ENCODE results near the gene ZBTB39.
A peak's percentile ranks its signal among the peaks of the same experiment; 100 is the strongest.
"Not testable (repeated sequence)": the region's sequence is repeated elsewhere in the genome, so short reads cannot be mapped to it uniquely, and the experiment has no call there.

ZBTB39 gene

DNA sequence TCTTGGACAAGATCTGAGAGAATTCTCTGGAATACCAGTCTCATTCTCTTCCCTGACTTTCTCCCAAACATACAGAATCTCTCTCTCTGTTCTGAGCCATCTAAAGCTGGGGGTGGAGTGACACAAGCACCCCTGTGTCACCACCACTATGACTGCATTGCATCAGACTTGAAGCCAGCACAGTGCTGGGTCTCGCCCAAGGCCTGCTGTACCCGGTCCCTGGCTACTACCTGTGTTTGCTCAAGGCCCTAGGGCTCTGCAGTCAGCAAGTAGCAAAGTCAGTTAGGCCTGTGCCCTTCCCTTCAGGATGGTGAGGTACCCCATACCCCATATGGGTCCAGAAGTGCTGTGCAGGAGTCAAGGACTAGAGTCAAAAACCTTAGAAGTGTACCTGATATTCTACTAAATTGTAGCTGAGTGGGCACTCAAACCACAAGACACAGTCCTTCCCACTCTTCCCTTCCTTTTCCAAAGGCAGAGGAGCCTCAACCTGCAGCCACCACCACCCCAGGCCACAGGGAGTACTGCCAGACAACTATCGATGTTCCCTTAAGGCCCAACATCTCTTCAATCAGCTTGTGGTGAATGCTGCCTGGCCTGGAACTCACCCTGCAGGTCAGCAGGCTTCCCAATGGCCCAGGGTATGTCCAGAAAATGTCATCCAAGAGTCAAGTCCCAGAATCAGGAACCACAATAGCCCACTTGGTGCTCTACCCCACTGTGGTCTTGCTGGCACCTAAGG lies 27.8 kb downstream of the ZBTB39 start:
- no peak for DNase-seq (ENCODE audit: low read depth)

DNA sequence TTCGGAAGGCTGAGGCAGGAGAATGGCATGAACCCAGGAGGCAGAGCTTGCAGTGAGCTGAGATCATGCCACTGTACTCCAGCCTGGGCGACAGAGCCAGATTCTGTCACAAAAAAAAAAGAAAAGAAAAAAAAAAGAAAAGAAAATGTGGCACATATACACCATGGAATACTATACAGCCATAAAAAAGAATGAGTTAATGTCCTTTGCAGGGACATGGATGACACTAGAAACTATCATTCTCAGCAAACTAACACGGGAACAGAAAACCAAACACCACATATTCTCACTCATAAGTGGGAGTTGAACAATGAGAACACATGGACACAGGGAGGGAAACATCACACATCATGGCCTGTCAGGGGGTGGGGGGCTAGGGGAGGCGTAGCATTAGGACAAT lies 29.0 kb downstream of the ZBTB39 start:
- DNase-seq (ENCODE audit: low read depth): not testable (repeated sequence)

DNA sequence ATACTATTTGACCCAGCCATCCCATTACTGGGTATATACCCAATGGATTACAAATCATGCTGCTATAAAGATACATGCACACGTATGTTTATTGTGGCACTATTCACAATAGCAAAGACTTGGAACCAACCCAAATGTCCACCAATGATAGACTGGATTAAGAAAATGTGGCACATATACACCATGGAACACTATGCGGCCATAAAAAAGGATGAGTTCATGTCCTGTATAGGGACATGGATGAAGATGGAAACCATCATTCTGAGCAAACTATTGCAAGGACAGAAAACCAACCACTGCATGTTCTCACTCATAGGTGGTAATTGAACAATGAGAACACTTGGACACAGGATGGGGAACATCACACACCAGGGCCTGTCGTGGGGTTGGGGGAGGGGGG lies 32.1 kb downstream of the ZBTB39 start:
- DNase-seq (ENCODE audit: low read depth): not testable (repeated sequence)

DNA sequence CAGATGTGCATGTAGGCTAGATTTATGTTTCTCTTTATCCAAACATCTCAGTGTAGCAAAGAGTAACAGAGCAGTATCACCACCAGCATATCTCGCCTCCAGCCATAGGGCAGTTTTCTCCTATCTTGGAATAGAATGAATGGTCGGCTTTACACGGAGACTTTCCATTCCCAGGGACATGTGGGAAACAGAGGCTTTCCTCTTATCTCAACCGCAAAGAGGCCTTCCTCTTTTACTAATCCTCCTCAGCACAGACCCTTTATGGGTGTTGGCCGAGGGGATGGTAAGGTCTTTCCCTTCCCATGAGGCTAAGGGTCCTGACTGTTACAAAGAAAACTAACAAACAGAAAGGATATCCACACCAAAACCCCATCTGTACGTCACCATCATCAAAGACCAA lies 37.4 kb downstream of the ZBTB39 start:
- DNase-seq (ENCODE audit: low read depth): not testable (repeated sequence)

DNA sequence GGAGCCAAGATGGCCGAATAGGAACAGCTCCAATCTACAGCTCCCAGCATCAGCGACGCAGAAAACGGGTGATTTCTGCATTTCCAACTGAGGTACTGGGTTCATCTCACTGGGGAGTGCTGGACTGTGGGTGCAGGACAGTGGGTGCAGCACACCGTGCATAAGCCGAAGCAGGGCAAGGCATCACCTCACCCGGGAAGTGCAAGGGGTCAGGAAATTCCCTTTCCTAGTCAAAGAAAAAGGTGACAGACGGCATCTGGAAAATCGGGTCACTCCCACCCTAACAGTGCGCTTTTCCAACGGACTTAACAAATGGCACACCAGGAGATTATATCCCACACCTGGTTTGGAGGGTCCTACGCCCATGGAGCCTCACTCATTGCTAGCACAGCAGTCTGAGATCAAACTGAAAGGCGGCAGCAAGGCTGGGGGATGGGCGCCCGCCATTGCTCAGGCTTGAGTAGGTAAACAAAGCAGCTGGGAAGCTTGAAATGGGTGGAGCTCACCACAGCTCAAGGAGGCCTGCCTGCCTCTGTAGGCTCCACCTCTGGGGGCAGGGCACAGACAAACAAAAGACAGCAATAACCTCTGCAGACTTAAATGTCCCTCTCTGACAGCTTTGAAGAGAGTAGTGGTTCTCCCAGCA lies 40.2 kb downstream of the ZBTB39 start:
- DNase-seq (ENCODE audit: low read depth): not testable (repeated sequence)

DNA sequence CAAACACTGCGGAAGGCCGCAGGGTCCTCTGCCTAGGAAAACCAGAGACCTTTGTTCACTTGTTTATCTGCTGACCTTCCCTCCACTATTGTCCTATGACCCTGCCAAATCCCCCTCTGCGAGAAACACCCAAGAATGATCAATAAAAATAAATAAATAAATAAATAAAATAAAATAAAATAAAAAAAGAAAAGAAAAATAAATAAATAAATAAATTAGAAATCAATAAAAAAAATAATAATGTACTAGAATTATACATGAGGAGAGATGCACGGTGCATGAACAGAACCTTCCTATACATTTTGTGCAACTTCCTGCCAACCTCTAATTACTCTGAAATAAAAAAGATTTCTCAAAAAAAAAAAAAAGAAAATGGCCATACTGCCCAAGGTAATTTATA lies 41.2 kb downstream of the ZBTB39 start:
- not testable (repeated sequence) for DNase-seq (ENCODE audit: low read depth)

DNA sequence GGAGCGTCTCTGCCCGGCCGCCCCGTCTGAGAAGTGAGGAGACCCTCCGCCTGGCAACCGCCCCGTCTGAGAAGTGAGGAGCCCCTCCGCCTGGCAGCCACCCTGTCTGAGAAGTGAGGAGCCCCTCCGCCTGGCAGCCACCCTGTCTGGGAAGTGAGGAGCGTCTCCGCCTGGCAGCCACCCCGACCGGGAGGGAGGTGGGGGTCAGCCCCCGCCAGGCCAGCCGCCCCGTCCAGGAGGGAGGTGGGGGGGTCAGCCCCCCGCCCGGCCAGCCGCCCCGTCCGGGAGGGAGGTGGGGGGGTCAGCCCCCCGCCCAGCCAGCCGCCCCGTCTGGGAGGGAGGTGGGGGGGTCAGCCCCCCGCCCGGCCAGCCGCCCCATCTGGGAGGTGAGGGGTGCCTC lies 42.8 kb downstream of the ZBTB39 start:
- not testable (repeated sequence) for DNase-seq (ENCODE audit: low read depth)

DNA sequence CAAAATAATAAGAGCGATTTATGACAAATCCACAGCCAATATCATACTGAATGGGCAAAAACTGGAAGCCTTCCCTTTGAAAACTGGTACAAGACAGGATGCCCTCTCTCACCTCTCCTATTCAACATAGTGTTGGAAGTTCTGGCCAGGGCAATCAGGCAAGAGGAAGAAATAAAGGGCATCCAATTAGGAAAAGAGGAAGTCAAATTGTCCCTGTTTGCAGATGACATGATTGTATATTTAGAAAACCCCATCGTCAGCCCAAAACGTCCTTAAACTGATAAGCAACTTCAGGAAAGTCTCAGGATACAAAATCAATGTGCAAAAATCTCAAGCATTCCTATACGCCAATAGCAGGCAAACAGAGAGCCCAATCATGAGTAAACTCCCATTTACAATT lies 44.1 kb downstream of the ZBTB39 start:
- DNase-seq (ENCODE audit: low read depth): not testable (repeated sequence)

DNA sequence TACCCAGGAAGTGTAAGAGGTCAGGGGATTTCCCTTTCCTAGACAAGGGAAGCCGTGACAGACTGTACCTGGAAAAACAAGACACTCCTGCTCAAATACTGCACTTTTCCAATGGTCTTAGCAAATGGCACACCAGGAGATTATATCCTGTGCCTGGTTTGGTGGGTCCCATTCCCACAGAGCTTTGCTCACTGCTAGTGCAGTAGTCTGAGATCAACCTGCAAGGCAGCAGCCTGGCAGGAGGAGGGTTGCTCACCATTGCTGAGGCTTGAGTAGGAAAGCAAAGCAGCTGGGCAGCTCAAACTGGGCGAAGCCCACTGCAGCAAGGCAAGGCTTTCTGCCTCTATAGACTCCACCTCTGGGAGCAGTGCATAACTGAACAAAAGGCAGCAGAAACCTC lies 47.9 kb downstream of the ZBTB39 start:
- no peak for DNase-seq (ENCODE audit: low read depth)

DNA sequence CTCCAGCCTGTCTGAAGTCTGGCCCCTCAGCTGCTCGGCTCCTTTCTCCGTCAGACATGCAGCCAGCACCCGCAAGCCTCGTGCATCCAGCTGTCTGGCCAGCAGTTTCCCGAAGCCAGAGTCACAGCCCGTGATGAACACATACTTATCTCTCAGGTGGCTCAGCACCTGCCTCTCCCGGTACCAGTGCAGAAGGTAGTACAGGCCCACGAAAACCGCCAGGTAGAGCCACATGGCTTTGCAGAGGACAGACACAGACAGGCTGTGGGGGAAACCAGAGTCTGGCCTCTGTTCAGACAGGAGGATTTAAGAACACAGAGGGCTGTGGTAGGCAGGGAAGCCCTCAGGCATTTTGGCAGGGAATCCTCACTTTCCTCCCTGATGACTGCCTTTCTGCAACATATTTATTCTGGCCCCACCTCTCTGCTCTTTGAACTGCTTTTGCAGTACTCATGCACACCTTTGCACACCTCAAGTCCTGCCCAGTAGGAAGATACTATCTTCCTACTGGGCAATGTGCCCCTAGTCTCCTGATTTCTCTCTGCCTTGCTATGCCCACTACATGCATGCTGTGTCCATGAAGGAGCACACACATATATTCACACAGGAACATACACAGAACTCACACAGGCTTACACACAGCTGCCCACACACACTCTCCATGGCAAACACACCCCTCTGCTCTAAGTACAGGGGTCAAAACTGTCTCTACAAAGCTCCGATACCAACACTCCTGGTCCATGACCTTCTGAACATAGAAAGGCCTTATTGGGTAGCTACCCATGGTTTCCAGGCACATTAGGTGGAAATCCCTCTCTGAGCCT lies 48.9 kb downstream of the ZBTB39 start, which contains the start of gene RDH16:
Gene RDH16, minus strand, starts transcription at position 380 of the 824 bp plus-strand sequence. Its CDS starts 146 bp downstream, at position 234.
- no peak for DNase-seq (ENCODE audit: low read depth)

DNA sequence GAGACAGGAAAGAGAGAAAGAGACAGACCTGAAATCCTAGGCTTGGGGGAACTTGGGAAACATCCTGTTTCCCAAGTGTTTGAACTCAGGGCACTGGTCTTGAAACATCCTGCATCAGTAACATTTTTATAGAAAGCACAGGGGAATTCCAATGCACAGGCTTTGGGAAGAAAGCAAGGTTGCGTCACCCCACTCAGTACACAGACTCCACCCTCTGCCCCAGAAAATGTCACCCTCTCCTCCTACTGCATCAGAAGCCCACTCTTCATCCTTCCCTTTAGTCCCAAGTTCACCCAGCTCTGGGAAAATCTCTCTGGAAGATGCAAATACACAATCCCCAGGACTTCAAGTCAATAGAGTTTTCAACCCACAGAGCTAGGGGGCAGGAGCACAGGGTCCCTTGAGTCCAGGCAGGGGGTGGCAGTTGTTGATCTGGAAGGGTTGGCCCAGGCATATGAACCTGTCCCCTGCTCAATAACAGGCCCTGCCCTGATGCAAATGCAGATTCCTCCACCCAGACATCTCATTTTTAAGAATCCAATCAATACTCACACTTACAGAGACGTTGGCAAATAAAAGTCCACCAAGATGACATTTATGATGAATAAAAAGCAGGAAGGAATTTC lies 50.6 kb downstream of the ZBTB39 start:
- peak; percentile 24 for DNase-seq (ENCODE audit: low read depth)

DNA sequence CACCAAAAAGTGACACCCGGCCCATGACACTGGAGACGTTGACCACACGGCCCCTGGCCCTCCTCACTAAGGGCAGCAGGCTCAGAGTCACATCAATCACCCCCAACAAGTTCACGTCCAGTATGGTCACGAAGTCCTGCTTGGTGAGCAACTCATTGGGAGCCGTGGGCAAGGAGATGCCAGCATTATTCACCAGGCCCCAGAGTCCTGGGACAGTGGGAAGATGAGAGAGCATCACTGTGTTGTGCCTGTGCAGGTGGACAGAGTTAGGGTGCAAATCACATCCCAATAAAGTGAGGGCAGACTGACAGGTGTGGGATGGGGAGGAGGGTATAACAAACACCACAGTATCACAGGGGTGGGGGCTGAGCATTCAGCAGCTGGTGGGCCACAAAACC lies 51.4 kb downstream of the ZBTB39 start:
- no peak for DNase-seq (ENCODE audit: low read depth)

DNA sequence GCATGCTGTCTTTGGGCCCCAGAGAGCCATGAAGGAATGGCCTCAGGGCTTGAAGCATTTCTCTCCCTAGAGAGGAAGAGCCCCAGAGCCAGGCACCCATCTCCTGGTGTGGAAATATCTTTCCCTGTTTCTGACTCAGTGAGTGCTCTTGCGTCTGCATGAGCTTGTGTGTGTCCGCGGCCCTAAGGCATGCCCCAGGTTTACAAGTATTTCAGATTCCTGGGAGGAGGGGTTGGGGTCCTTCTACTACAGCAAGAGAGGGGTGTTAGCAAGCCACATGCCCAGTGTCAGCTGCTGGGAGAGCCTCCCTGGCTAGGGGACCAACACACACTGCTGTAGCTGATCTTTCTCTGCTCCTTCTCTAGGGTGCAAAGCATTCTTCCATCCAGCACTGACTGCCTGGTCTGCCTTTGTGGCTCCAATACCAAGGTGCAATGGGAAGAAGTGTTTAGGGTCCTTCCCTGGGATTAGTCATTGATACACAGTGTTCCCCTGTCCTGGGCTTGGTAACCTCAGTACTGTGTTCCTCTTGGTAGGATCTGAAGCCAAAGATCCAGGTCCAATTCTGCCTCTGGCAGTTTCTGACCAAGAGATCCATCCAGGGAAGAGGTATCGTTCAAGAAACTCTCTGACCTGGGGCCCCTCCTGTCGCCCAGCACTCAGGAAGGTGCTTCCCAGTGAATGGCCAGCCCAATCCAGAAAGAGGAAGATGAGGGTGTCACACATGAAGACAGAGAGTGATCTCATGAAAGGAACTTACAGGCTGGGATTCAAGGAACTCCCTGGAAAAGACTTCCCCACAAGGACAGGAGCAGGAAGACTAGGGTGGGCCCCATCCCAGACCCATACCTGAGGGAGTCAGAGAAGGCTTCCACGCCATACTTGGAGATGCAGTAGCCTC lies 52.0 kb downstream of the ZBTB39 start:
- DNase-seq (ENCODE audit: low read depth): no peak

DNA sequence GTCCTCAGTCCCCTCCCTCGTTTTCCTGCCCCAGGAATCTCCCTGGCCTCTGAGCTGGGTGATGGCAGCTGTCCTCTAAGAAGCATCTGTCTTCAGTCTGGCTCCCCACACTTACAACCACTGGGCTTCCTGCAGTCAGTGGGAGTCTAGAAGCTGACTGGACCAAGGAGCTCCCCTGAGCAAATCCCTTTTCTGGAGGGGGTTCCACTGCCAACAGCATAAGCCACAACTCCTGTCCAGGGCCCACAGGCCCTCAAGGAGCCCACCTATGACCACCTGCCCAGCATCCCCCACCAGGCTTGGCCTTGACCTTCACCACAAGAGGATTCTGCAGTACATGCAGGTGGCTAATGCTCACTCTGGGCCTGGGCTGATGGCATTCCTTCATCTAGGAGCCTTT lies 53.0 kb downstream of the ZBTB39 start:
- no peak for DNase-seq (ENCODE audit: low read depth)

DNA sequence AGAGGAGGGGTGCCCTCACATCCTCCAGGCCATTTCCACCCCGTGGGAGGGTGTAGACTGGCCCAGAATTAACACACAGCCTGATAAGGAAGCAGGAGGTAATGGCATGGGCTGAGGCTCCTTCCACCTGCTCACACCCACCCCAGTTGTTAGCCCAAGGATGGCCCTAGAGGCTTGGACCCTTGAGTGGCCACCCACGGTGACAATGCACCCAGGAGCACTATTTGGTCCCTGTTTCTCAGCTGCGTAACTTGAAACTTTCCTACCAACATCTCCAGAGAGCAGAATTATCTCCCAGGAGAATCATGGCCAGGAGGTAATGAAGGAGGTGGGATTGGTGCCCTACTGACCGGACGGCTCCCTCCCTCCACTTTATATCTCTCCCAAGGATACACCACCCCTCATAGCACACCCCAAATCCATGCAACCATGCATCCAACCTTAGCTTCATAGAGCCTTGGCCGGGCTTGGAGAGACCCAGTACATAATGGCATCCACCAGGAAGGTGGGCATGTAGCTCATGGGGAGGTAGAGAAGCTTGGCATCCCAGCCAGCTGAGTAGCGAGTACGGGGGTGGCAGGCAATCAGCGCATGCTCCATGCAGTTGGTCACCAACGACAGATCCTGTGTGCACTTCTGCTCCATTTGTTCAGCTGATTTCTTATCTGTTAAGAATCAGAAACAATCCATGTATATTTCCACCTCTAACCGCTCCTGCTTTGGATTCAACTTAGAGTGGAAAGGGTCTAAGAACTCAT lies 54.6 kb downstream of the ZBTB39 start:
- DNase-seq (ENCODE audit: low read depth): no peak

DNA sequence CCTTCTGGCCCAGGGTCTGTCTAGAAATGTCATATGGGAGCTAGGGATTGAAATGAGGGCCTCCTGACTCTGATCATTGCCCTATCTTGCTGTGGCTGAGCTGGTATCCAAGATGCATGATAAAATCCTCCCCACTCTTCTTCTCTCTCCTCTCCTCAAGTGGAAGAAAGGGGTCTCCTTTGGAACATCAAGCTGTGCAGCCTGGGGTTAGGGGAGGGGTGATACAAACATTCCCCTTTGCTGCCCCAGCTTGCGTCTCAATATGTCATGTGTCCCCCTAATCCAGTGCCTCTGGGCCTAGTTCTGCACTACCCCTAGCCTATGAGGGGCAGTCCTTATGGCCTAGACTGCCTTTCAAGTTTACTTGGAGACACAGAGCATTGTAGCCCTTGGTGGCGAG lies 57.5 kb downstream of the ZBTB39 start:
- no peak for DNase-seq (ENCODE audit: low read depth)
